WTC11 (cell line): ENCODE results near the gene SCD5. TPM values are rescaled to one million over a fixed set of nuclear protein-coding genes. Genes with fewer than 3 reads are reported as not detected.
A peak's percentile ranks its signal among the peaks of the same experiment; 100 is the strongest.

ENCODE experiments used
- ATAC-seq: fragments of 200-7000 bp; cut with Tn5 transposase; 2 replicates; pipeline ENCODE4 v1.10.0; 2021; ENCODE audit warnings: mild to moderate bottlenecking, moderate library complexity
- CTCF ChIA-PET: fragments of 300-600 bp; sonication (Branson Sonifier 250); formaldehyde crosslinking; loops from one replicate; lab custom pipeline; 2021; ENCODE audit warnings: antibody characterized with exemption; lab: Charles Lee
- POLR2A ChIA-PET: fragments of 350-600 bp; sonication (Branson Sonifier 250); formaldehyde crosslinking; loops from one replicate; lab custom pipeline; 2021; ENCODE audit warnings: antibody characterized with exemption; lab: Charles Lee
- DNase-seq: peaks from one replicate; pipeline ENCODE4 v3.0.0; 2021; ENCODE audit warnings: low spot score
- H3K27ac Mint-ChIP-seq: 2 replicates; pipeline ENCODE4 v1.8.0; 2021; ENCODE audit warnings: mixed read lengths
- H3K27me3 Mint-ChIP-seq: 2 replicates; pipeline ENCODE4 v1.8.0; 2021; ENCODE audit warnings: low read depth, mild to moderate bottlenecking, moderate library complexity, mixed read lengths
- H3K36me3 Mint-ChIP-seq: 2 replicates; pipeline ENCODE4 v1.8.0; 2021; ENCODE audit warnings: mixed read lengths
- H3K4me1 Mint-ChIP-seq: 2 replicates; pipeline ENCODE4 v1.8.0; 2022; ENCODE audit warnings: mixed read lengths
- H3K4me3 Mint-ChIP-seq: 2 replicates; pipeline ENCODE4 v1.8.0; 2021; ENCODE audit warnings: mild to moderate bottlenecking, moderate library complexity, mixed read lengths
- H3K9me3 Mint-ChIP-seq: 2 replicates; pipeline ENCODE4 v1.8.0; 2021; ENCODE audit warnings: mixed read lengths
- AFF4 ChIP-seq: sonication (generic); formaldehyde crosslinking; IDR thresholded peaks from 2 replicates; pipeline ENCODE4 v1.8.1; 2023; ENCODE audit warnings: mild to moderate bottlenecking, missing genetic modification reagents, borderline replicate concordance
- CBFB ChIP-seq: sonication (generic); formaldehyde crosslinking; IDR thresholded peaks from 2 replicates; pipeline ENCODE4 v1.8.1; 2022; ENCODE audit warnings: mild to moderate bottlenecking, low read depth, missing genetic modification reagents
- CDX4 ChIP-seq: fragments of 250-450 bp; sonication (Bioruptor Pico); IDR thresholded peaks from 2 replicates; pipeline ENCODE4 v1.9.0; 2021; ENCODE audit warnings: moderate library complexity, mild to moderate bottlenecking, inconsistent platforms, borderline replicate concordance
- EMX1 ChIP-seq: fragments of 250-450 bp; sonication (Bioruptor Pico); IDR thresholded peaks from 2 replicates; pipeline ENCODE4 v1.8.0; 2021; ENCODE audit warnings: mild to moderate bottlenecking
- MXD4 ChIP-seq: fragments of 250-450 bp; sonication (Bioruptor Pico); IDR thresholded peaks from 2 replicates; pipeline ENCODE4 v1.8.0; 2021; ENCODE audit warnings: mild to moderate bottlenecking, moderate library complexity, borderline replicate concordance
- NR1H2 ChIP-seq: sonication (generic); formaldehyde crosslinking; IDR thresholded peaks from 2 replicates; pipeline ENCODE4 v1.9.0; 2021; ENCODE audit warnings: mild to moderate bottlenecking, moderate library complexity, missing genetic modification reagents
- RELA ChIP-seq: sonication (generic); formaldehyde crosslinking; IDR thresholded peaks from 2 replicates; pipeline ENCODE4 v1.8.1; 2022; ENCODE audit warnings: missing genetic modification reagents, mild to moderate bottlenecking, borderline replicate concordance
- TEAD4 ChIP-seq: sonication (generic); formaldehyde crosslinking; IDR thresholded peaks from 2 replicates; pipeline ENCODE4 v1.8.0; 2022; ENCODE audit warnings: mild to moderate bottlenecking, missing genetic modification reagents
- USF2 ChIP-seq: sonication (generic); formaldehyde crosslinking; IDR thresholded peaks from 2 replicates; pipeline ENCODE4 v1.8.1; 2023; ENCODE audit warnings: mild to moderate bottlenecking, missing genetic modification reagents, moderate library complexity
- ZNF317 ChIP-seq: sonication (generic); formaldehyde crosslinking; IDR thresholded peaks from 2 replicates; pipeline ENCODE4 v1.8.1; 2023; ENCODE audit warnings: low read depth, mild to moderate bottlenecking, moderate library complexity, missing genetic modification reagents, borderline replicate concordance
- ZSCAN18 ChIP-seq: fragments of 250-450 bp; sonication (Bioruptor Pico); IDR thresholded peaks from 2 replicates; pipeline ENCODE4 v2.1.2; 2022; ENCODE audit warnings: mild to moderate bottlenecking, moderate library complexity
- total RNA-seq: library from RNA; stranded (reverse); gene quantifications from 3 replicates; pipeline ENCODE4 v1.2.3, GENCODE V29; 2021
- TF ChIP-seq, protein P1 (sequence below): fragments of 200-600 bp; IDR thresholded peaks from 2 replicates; pipeline ENCODE4 v1.8.0; 2022; ENCODE audit warnings: antibody characterized with exemption
- TF ChIP-seq, protein P2 (sequence below): sonication (generic); formaldehyde crosslinking; IDR thresholded peaks from 2 replicates; pipeline ENCODE4 v1.8.0; 2022; ENCODE audit warnings: mild to moderate bottlenecking, missing genetic modification reagents
- TF ChIP-seq, protein P3 (sequence below): sonication (generic); formaldehyde crosslinking; IDR thresholded peaks from 2 replicates; pipeline ENCODE4 v1.8.1; 2023; ENCODE audit warnings: mild to moderate bottlenecking, moderate library complexity, missing genetic modification reagents

The SCD5 gene
- total RNA-seq, 1 experiment from 2014 or later, result 6.3 TPM

GRCh38 chr4:82710197-82710929 lies 88.2 kb downstream of the SCD5 start:
- H3K4me1 Mint-ChIP-seq, result peaks cover 17% of the 10 kb centered on the region
- TF ChIP-seq ZNF317 (CRISPR knock-in tag) (no peak), RELA (CRISPR knock-in tag) (no peak), TEAD4 (no peak), AFF4 (CRISPR knock-in tag) (no peak), USF2 (CRISPR knock-in tag) (no peak), NR1H2 (CRISPR knock-in tag) (no peak), EMX1 (no peak), MXD4 (CRISPR knock-in tag) (no peak), CDX4 (CRISPR knock-in tag) (no peak), ZSCAN18 (no peak), CBFB (no peak)
- TF ChIP-seq, protein P1, sequence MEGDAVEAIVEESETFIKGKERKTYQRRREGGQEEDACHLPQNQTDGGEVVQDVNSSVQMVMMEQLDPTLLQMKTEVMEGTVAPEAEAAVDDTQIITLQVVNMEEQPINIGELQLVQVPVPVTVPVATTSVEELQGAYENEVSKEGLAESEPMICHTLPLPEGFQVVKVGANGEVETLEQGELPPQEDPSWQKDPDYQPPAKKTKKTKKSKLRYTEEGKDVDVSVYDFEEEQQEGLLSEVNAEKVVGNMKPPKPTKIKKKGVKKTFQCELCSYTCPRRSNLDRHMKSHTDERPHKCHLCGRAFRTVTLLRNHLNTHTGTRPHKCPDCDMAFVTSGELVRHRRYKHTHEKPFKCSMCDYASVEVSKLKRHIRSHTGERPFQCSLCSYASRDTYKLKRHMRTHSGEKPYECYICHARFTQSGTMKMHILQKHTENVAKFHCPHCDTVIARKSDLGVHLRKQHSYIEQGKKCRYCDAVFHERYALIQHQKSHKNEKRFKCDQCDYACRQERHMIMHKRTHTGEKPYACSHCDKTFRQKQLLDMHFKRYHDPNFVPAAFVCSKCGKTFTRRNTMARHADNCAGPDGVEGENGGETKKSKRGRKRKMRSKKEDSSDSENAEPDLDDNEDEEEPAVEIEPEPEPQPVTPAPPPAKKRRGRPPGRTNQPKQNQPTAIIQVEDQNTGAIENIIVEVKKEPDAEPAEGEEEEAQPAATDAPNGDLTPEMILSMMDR, result no peak
- TF ChIP-seq, protein P2, sequence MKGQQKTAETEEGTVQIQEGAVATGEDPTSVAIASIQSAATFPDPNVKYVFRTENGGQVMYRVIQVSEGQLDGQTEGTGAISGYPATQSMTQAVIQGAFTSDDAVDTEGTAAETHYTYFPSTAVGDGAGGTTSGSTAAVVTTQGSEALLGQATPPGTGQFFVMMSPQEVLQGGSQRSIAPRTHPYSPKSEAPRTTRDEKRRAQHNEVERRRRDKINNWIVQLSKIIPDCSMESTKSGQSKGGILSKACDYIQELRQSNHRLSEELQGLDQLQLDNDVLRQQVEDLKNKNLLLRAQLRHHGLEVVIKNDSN (CRISPR knock-in tag), result no peak
- TF ChIP-seq, protein P3, sequence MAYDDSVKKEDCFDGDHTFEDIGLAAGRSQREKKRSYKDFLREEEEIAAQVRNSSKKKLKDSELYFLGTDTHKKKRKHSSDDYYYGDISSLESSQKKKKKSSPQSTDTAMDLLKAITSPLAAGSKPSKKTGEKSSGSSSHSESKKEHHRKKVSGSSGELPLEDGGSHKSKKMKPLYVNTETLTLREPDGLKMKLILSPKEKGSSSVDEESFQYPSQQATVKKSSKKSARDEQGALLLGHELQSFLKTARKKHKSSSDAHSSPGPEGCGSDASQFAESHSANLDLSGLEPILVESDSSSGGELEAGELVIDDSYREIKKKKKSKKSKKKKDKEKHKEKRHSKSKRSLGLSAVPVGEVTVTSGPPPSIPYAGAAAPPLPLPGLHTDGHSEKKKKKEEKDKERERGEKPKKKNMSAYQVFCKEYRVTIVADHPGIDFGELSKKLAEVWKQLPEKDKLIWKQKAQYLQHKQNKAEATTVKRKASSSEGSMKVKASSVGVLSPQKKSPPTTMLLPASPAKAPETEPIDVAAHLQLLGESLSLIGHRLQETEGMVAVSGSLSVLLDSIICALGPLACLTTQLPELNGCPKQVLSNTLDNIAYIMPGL (CRISPR knock-in tag), result no peak
- H3K36me3 Mint-ChIP-seq, result no peaks in the 10 kb centered on the region
- H3K9me3 Mint-ChIP-seq, result no peaks in the 10 kb centered on the region
- no peak overlapping the region for H3K4me3 Mint-ChIP-seq
- ChIA-PET POLR2A (no interaction called here), CTCF (interaction anchor here (1.1 to 1.5 kb wide), 2 partner anchors 29 to 32 kb away, joined by 3 to 7 read pairs; no protein-coding TSS in a partner anchor)
- ATAC-seq (peak; percentile 78), DNase-seq (no peak)
- no peak overlapping the region for H3K27ac Mint-ChIP-seq
- H3K27me3 Mint-ChIP-seq, result no peaks in the 10 kb centered on the region
